GM23338 (cell line): ENCODE data around the gene TIMM8B. TPM values are rescaled to one million over a fixed set of nuclear protein-coding genes. Genes with fewer than 3 reads are reported as not detected.

Source experiments
- ATAC-seq: fragments of 200-7000 bp; cut with Tn5 transposase; 3 replicates; pipeline ENCODE4 v1.9.1; 2020
- DNase-seq: peaks from one replicate; pipeline ENCODE4 v3.0.0-alpha.2; 2015; ENCODE audit warnings: low spot score
- H2AFZ ChIP-seq: fragments of 200-600 bp; sonication (generic); 2 replicates; pipeline ENCODE4 v1.8.0; 2016; ENCODE audit warnings: antibody characterized with exemption, mild to moderate bottlenecking, moderate library complexity
- H3F3A ChIP-seq: fragments of 200-600 bp; sonication (generic); replicated peaks from 2 replicates; pipeline ENCODE4 v1.8.0; 2017; ENCODE audit warnings: antibody characterized with exemption, mixed run types, low read depth
- H3K27ac ChIP-seq: fragments of 200-600 bp; sonication (generic); 2 replicates; pipeline ENCODE4 v1.6.1; 2016; ENCODE audit warnings: low read depth
- H3K27me3 ChIP-seq: fragments of 200-600 bp; sonication (generic); 2 replicates; pipeline ENCODE4 v1.8.0; 2016; ENCODE audit warnings: mild to moderate bottlenecking, mixed run types, moderate library complexity; ENCODE audit not compliant: insufficient read depth
- H3K36me3 ChIP-seq: fragments of 200-600 bp; sonication (generic); 2 replicates; pipeline ENCODE4 v1.8.0; 2016; ENCODE audit warnings: mild to moderate bottlenecking; ENCODE audit not compliant: insufficient read depth
- H3K4me1 ChIP-seq: fragments of 200-600 bp; sonication (generic); 2 replicates; pipeline ENCODE4 v1.8.0; 2016; ENCODE audit warnings: mild to moderate bottlenecking, moderate library complexity; ENCODE audit not compliant: insufficient read depth
- H3K4me2 ChIP-seq: fragments of 200-600 bp; sonication (generic); 2 replicates; pipeline ENCODE4 v1.7.1; 2017; ENCODE audit warnings: mixed run types
- H3K4me3 ChIP-seq: fragments of 200-600 bp; sonication (generic); 2 replicates; pipeline ENCODE4 v1.6.1; 2016; ENCODE audit warnings: mixed run types
- H3K79me2 ChIP-seq: fragments of 200-600 bp; sonication (generic); replicated peaks from 2 replicates; pipeline ENCODE4 v1.8.0; 2017; ENCODE audit warnings: mild to moderate bottlenecking; ENCODE audit not compliant: insufficient read depth
- H3K9me2 ChIP-seq: fragments of 200-600 bp; sonication (generic); 2 replicates; pipeline ENCODE4 v1.8.0; 2017; ENCODE audit not compliant: insufficient read depth
- H4K20me1 ChIP-seq: fragments of 200-600 bp; sonication (generic); replicated peaks from 2 replicates; pipeline ENCODE4 v1.8.0; 2017; ENCODE audit warnings: mild to moderate bottlenecking; ENCODE audit not compliant: insufficient read depth
- H3K27ac Mint-ChIP-seq: 2 replicates; pipeline ENCODE4 v1.8.0; 2020; ENCODE audit warnings: inconsistent platforms, mild to moderate bottlenecking, moderate library complexity, mixed read lengths
- H3K27me3 Mint-ChIP-seq: 3 replicates; pipeline ENCODE4 v1.8.0; 2022; ENCODE audit warnings: low read depth, mild to moderate bottlenecking, moderate library complexity, mixed read lengths, inconsistent platforms; ENCODE audit not compliant: insufficient read depth, poor library complexity
- H3K36me3 Mint-ChIP-seq: 3 replicates; pipeline ENCODE4 v1.8.0; 2021; ENCODE audit warnings: low read depth, mild to moderate bottlenecking, inconsistent platforms, moderate library complexity, mixed read lengths
- H3K4me1 Mint-ChIP-seq: 3 replicates; pipeline ENCODE4 v1.8.0; 2020; ENCODE audit warnings: mild to moderate bottlenecking, inconsistent platforms, mixed read lengths
- H3K4me3 Mint-ChIP-seq: 3 replicates; pipeline ENCODE4 v1.8.0; 2021; ENCODE audit warnings: moderate library complexity, mild to moderate bottlenecking, inconsistent platforms, mixed read lengths
- H3K9me3 Mint-ChIP-seq: 3 replicates; pipeline ENCODE4 v1.8.0; 2020; ENCODE audit warnings: moderate library complexity, mild to moderate bottlenecking, inconsistent platforms, mixed read lengths
- CREB1 ChIP-seq: fragments of 250-450 bp; sonication (Bioruptor Pico); IDR thresholded peaks from 2 replicates; pipeline ENCODE4 v1.5.0; 2020; ENCODE audit warnings: low read depth, mild to moderate bottlenecking, moderate library complexity
- EZH2 ChIP-seq: fragments of 200-600 bp; sonication (generic); IDR thresholded peaks from one replicate; pipeline ENCODE4 v1.8.0; 2017; ENCODE audit warnings: antibody characterized with exemption, mild to moderate bottlenecking, low read depth; ENCODE audit not compliant: unreplicated experiment
- STAT1 ChIP-seq: IDR thresholded peaks from one replicate; pipeline ENCODE4 v1.6.1; 2016; ENCODE audit warnings: antibody characterized with exemption; ENCODE audit not compliant: unreplicated experiment
- ZNF114 ChIP-seq: fragments of 250-450 bp; sonication (Bioruptor Pico); IDR thresholded peaks from 2 replicates; pipeline ENCODE4 v1.5.0; 2020; ENCODE audit warnings: mild to moderate bottlenecking, moderate library complexity
- ZNF331 ChIP-seq: fragments of 250-450 bp; sonication (Bioruptor Pico); IDR thresholded peaks from 2 replicates; pipeline ENCODE4 v1.5.0; 2020; ENCODE audit warnings: low read depth, mild to moderate bottlenecking, moderate library complexity
- polyA plus RNA-seq: library from polyadenylated mRNA; unstranded; fragments of >200 nt; fragmentation: Nextera tagmentation; extraction: Ambion mirVana; gene quantifications from 2 replicates; pipeline ENCODE4 v1.2.1, GENCODE V29; 2016
- total RNA-seq: library from RNA; depleted of rRNA; stranded (reverse); fragments of >200 nt; shearing (Covaris generic); gene quantifications from 2 replicates; pipeline ENCODE4 v1.2.3, GENCODE V29; 2014
- TF ChIP-seq, protein P1 (sequence below), 2 experiments: fragments of 200-600 bp in 1 of 2; sonication (generic) in 1 of 2; conservative IDR thresholded peaks; 2 replicates each; pipeline versions ENCODE4 v1.5.1 to v1.6.1; 2016 to 2017; ENCODE audit warnings: antibody characterized with exemption in 2 of 2, low read depth in 2 of 2, mild to moderate bottlenecking in 2 of 2, moderate library complexity in 1 of 2
- TF ChIP-seq, protein P2 (sequence below): IDR thresholded peaks from 2 replicates; pipeline ENCODE4 v1.6.1; 2016; ENCODE audit warnings: antibody characterized with exemption

Gene TIMM8B
- total and polyA plus RNA-seq, 2 experiments from 2014 or later, result 52.4 to 251 TPM

DNA sequence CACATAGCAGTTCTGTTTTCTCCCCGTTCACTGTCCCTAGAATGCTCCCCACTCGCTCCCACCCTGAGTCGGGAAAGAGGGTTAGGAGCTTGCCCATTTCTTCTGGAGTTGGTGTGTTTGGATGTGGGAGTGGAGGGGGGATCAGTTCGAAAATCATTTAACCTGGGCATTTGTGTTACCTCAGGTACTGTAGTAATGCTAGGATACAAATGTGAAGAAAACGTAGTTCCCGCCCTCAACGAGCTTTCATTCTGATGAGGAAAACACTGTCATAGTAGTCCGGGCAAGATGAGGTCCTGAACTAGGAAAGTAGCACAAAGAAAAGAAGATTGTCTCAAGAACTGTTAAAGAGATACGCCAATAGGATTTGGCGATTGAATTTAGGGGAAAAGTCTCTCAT is 656 bp upstream of the TIMM8B start (continued):
- no peak for TF ChIP-seq EZH2
- no peak for TF ChIP-seq ZNF331
- no peak for TF ChIP-seq ZNF114 (CRISPR knock-in tag)

DNA sequence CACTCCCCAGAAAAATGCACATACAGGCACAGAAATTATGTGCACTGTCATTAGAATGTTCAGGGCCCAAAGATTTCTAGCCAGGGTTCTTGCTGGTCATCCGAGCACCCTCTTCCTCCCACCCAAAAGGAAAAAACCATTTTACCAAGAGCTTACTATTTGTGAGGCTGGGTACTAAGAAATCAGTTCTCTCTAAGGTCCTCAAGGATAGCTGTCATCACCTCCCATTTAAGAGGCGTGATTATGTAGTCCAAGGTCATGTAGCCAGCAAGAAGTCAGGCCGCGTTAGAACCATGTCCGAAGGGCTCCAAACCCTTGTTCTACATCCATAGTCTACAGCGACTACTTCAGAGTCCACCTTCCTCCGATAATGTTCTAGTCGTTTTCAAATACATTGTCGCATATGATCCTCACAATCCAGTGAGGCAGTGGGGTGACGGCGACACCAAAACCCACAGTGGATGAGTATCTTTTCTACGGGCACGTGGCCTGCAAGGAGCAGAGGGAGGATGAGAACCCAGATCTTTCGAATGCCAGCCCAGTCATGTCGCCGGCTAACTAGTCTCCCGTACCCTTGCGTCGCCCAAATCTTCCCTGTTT is 634 bp downstream of the TIMM8B start:
- H3K36me3 Mint-ChIP-seq, result peaks cover 86% of the 10 kb centered on the region
- peak; percentile 38 for ATAC-seq
- peaks cover 12% of the 10 kb centered on the region for H4K20me1 ChIP-seq
- H3K4me3 Mint-ChIP-seq, result peak overlapping the region; percentile 100
- H3K79me2 ChIP-seq, result peaks cover 50% of the 10 kb centered on the region
- peak overlapping the region; percentile 91 for H3K4me3 ChIP-seq
- TF ChIP-seq ZNF114 (CRISPR knock-in tag), result no peak
- no peak for TF ChIP-seq ZNF331
- TF ChIP-seq, protein P1, sequence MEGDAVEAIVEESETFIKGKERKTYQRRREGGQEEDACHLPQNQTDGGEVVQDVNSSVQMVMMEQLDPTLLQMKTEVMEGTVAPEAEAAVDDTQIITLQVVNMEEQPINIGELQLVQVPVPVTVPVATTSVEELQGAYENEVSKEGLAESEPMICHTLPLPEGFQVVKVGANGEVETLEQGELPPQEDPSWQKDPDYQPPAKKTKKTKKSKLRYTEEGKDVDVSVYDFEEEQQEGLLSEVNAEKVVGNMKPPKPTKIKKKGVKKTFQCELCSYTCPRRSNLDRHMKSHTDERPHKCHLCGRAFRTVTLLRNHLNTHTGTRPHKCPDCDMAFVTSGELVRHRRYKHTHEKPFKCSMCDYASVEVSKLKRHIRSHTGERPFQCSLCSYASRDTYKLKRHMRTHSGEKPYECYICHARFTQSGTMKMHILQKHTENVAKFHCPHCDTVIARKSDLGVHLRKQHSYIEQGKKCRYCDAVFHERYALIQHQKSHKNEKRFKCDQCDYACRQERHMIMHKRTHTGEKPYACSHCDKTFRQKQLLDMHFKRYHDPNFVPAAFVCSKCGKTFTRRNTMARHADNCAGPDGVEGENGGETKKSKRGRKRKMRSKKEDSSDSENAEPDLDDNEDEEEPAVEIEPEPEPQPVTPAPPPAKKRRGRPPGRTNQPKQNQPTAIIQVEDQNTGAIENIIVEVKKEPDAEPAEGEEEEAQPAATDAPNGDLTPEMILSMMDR (conservative IDR thresholded peaks at IDR 0.05; ENCODE audit: low read depth in 2 of 2), result no peak
- TF ChIP-seq STAT1, result no peak
- TF ChIP-seq, protein P2, sequence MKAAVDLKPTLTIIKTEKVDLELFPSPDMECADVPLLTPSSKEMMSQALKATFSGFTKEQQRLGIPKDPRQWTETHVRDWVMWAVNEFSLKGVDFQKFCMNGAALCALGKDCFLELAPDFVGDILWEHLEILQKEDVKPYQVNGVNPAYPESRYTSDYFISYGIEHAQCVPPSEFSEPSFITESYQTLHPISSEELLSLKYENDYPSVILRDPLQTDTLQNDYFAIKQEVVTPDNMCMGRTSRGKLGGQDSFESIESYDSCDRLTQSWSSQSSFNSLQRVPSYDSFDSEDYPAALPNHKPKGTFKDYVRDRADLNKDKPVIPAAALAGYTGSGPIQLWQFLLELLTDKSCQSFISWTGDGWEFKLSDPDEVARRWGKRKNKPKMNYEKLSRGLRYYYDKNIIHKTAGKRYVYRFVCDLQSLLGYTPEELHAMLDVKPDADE, result no peak
- DNase-seq, result peak; percentile 43
- no peaks in the 10 kb centered on the region for H3K27me3 ChIP-seq
- peaks cover 20% of the 10 kb centered on the region for H3K4me1 Mint-ChIP-seq
- H3K36me3 ChIP-seq, result peaks cover 54% of the 10 kb centered on the region
- H3K4me1 ChIP-seq, result peaks cover 7% of the 10 kb centered on the region
- H3K4me2 ChIP-seq, result peak overlapping the region; percentile 95
- no peaks in the 10 kb centered on the region for H3K9me2 ChIP-seq
- H3K27me3 Mint-ChIP-seq, result peaks cover 19% of the 10 kb centered on the region
- H3K27ac ChIP-seq, result peak overlapping the region; percentile 5; the same call in 1 of the 2 replicates
- H3K9me3 Mint-ChIP-seq, result peaks cover 4% of the 10 kb centered on the region; the same call in 2 of the 3 replicates
- peak overlapping the region; percentile 98 for H3K27ac Mint-ChIP-seq
- peaks cover 11% of the 10 kb centered on the region; the same call in 1 of the 2 replicates for H3F3A ChIP-seq
- peak overlapping the region; percentile 84; the same call in 1 of the 2 replicates for H2AFZ ChIP-seq

GRCh38 chr11:112082729-112083128 is 3.8 kb downstream of the TIMM8B start:
- peaks cover 27% of the 10 kb centered on the region for H3K79me2 ChIP-seq
- H3K27ac Mint-ChIP-seq, result no peak overlapping the region; the same call in 1 of the 2 replicates
- no peak overlapping the region for H2AFZ ChIP-seq
- peaks cover 4% of the 10 kb centered on the region; the same call in 2 of the 3 replicates for H3K9me3 Mint-ChIP-seq
- H3K4me1 Mint-ChIP-seq, result peaks cover 13% of the 10 kb centered on the region
- H3K36me3 Mint-ChIP-seq, result peaks cover 79% of the 10 kb centered on the region
- ATAC-seq, result no peak
- TF ChIP-seq CREB1 (CRISPR knock-in tag) (no peak), STAT1 (no peak)
- TF ChIP-seq, protein P1 (conservative IDR thresholded peaks at IDR 0.05; ENCODE audit: low read depth in 2 of 2), result no peak
- no peak overlapping the region for H3K4me2 ChIP-seq
- no peak for DNase-seq
- H3K27me3 Mint-ChIP-seq, result peaks cover 21% of the 10 kb centered on the region
- H3K4me1 ChIP-seq, result peaks cover 7% of the 10 kb centered on the region
- 0 out of 2 replicates have a peak overlapping the region, but pooled peaks have one; percentile 18 for H3K27ac ChIP-seq
- no peaks in the 10 kb centered on the region for H3K27me3 ChIP-seq
- peaks cover 14% of the 10 kb centered on the region; the same call in 1 of the 2 replicates for H3F3A ChIP-seq
- peaks cover 33% of the 10 kb centered on the region for H3K36me3 ChIP-seq
- no peak overlapping the region for H3K4me3 ChIP-seq
- H3K4me3 Mint-ChIP-seq, result no peak overlapping the region
- H3K9me2 ChIP-seq, result no peaks in the 10 kb centered on the region
- peaks cover 3% of the 10 kb centered on the region for H4K20me1 ChIP-seq
